ENCODE measurements around the gene ACTL10. TPM values are rescaled to one million over a fixed set of nuclear protein-coding genes. Genes with fewer than 3 reads are reported as not detected.
A peak's percentile ranks its signal among the peaks of the same experiment; 100 is the strongest.

The ACTL10 gene
- total and polyA plus RNA-seq, 2 of the 4 experiments (the other 2 are of a cell fraction), result 0.18 to 0.43 TPM

GRCh38 chr20:33672426-33673113 is 5.8 kb downstream of the ACTL10 start (continued):
- TF ChIP-seq CTCF (conservative IDR thresholded peaks at IDR 0.05; ENCODE audit: low read depth, low read length) (no peak), FOS (IDR thresholded peaks at IDR 0.05; ENCODE audit: low read depth, low read length) (no peak), RCOR1 (IDR thresholded peaks at IDR 0.05; ENCODE audit: insufficient replicate concordance, low read length) (no peak)

- Histone ChIP-seq H3K4me2 (ENCODE audit: low read depth, low read length) (peak overlapping the region; percentile 99), H4K20me1 (ENCODE audit: insufficient read depth, low read length) (peaks cover 19% of the 10 kb centered on the region; the same call in 1 of the 2 replicates), H3K9ac (ENCODE audit: low read depth, low read length) (peak overlapping the region; percentile 99), H2BK120ac (ENCODE audit: low read depth, low read length) (peak overlapping the region; percentile 49; the same call in 1 of the 2 replicates), H3K79me1 (ENCODE audit: low read depth in 1 of 2, low read length in 2 of 2) (peaks cover 12 to 61% of the 10 kb centered on the region in 2 experiments; a peak in 3 of 4 replicates), H2BK15ac (ENCODE audit: low read depth, low read length) (peak overlapping the region; percentile 80; the same call in 1 of the 3 replicates), H2AK9ac (replicated peaks; ENCODE audit: low read depth, low read length, poor library complexity) (peak overlapping the region; percentile 97), H3K56ac (ENCODE audit: extremely low read depth, insufficient read depth, low read length) (0 out of 2 replicates have a peak overlapping the region, but pooled peaks have one; percentile 11), H3K14ac (replicated peaks; ENCODE audit: low read depth, low read length) (peak overlapping the region; percentile 100), H3K36me3 (ENCODE audit: control insufficient read depth, insufficient read depth, low read length) (peaks cover 13% of the 10 kb centered on the region), H4K91ac (ENCODE audit: insufficient read depth, low read depth, low read length) (peak overlapping the region; percentile 81; the same call in 1 of the 2 replicates), H3K27me3 (ENCODE audit: control insufficient read depth, insufficient read depth, low read length) (no peaks in the 10 kb centered on the region), H4K5ac (ENCODE audit: low read depth, low read length) (peak overlapping the region; percentile 13; the same call in 1 of the 2 replicates), H3K27ac (ENCODE audit: insufficient read depth, low read length) (peak overlapping the region; percentile 78), H2AFZ (replicated peaks; ENCODE audit: low read length, poor library complexity) (peak overlapping the region; percentile 39), H2AK5ac (ENCODE audit: low read depth, low read length) (peak overlapping the region; percentile 98), H3K4me1 (ENCODE audit: control insufficient read depth, insufficient read depth, low read length) (peaks cover 27% of the 10 kb centered on the region), H3K4me3 (ENCODE audit: insufficient read depth, low read depth, low read length) (peak overlapping the region; percentile 94), H3K9me1 (ENCODE audit: insufficient read depth, low read length) (peaks cover 22% of the 10 kb centered on the region), H2BK5ac (ENCODE audit: low read depth, low read length, poor library complexity, severe bottlenecking) (peak overlapping the region; percentile 70), H2BK20ac (ENCODE audit: low read depth, low read length) (peak overlapping the region; percentile 40; the same call in 1 of the 2 replicates), H3K23ac (ENCODE audit: low read depth, low read length) (peak overlapping the region; percentile 96), H4K8ac (ENCODE audit: low read depth in 2 of 2, low read length in 2 of 2) (peak overlapping the region; percentile 79), H3K18ac (ENCODE audit: low read depth, low read length) (peak overlapping the region; percentile 6; the same call in 1 of the 2 replicates), H3K9me3 (ENCODE audit: control insufficient read depth, insufficient read depth, low read length) (no peaks in the 10 kb centered on the region), H3K4ac (ENCODE audit: low read depth, low read length) (peak overlapping the region; percentile 96)
- DNase-seq (no peak), ATAC-seq (ENCODE audit: low read depth) (no peak)
- no TSS peak for BruUV-seq (replicated peaks)
- POLR2A ChIA-PET (ENCODE audit: unreplicated experiment), result no interaction called here
- in situ Hi-C loops (cut with MboI; ENCODE audit: low sequenced_read_pairs) (no loop called here), dilution Hi-C loops (cut with HindIII; ENCODE audit: low sequenced_read_pairs, unreplicated experiment) (no loop called here), intact Hi-C loops (cut with micrococcal nuclease) (no loop called here)
- TF ChIP-seq MXI1 (IDR thresholded peaks at IDR 0.05; ENCODE audit: borderline replicate concordance, low read depth, low read length) (no peak), SMC3 (IDR thresholded peaks at IDR 0.05; ENCODE audit: low read depth, low read length) (no peak), NFE2L2 (IDR thresholded peaks at IDR 0.05; ENCODE audit: low read depth, low read length) (no peak), ELK1 (IDR thresholded peaks at IDR 0.05; ENCODE audit: borderline replicate concordance, low read depth, low read length) (no peak)
- WGBS, 2 experiments (ENCODE audit: extremely low coverage in 2 of 2, insufficient read length in 1 of 2), result no CpG with 5 or more reads among the region's 4 CpGs
- CTCF ChIA-PET, result no interaction called here
These were observed 6.3 kb downstream of the ACTL10 start for GRCh38 chr20:33673114-33673409.
